Epithelial cell of proximal tubule (primary cell): ENCODE results near the gene YJEFN3. TPM values are rescaled to one million over a fixed set of nuclear protein-coding genes. Genes with fewer than 3 reads are reported as not detected.

ENCODE experiments used
- DNase-seq: peaks from one replicate; pipeline ENCODE4 v3.0.0-alpha.2; 2011; ENCODE audit warnings: low read depth
- H3K4me3 ChIP-seq: 2 replicates; pipeline ENCODE4 v1.5.1; 2011; ENCODE audit warnings: low read depth, mild to moderate bottlenecking, low read length
- CTCF ChIP-seq: conservative IDR thresholded peaks from 2 replicates; pipeline ENCODE4 v1.5.1; 2012; ENCODE audit warnings: low read depth, mild to moderate bottlenecking, low read length
- total RNA-seq: library from RNA; depleted of rRNA; stranded (reverse); fragments of >200 nt; gene quantifications from 2 replicates; pipeline ENCODE4 v1.2.3, GENCODE V29; 2015

The YJEFN3 gene
- total RNA-seq, 1 donor from 2014 or later: 0.58 TPM

- H3K4me3 ChIP-seq: no peak overlapping the region
- DNase-seq: no peak
- TF ChIP-seq CTCF: no peak
These were observed 2.2 kb downstream of the YJEFN3 start for GRCh38 chr19:19530889-19531288.

GRCh38 chr19:19531951-19532805 lies 3.5 kb downstream of the YJEFN3 start:
- H3K4me3 ChIP-seq: no peak overlapping the region
- TF ChIP-seq CTCF: peak; percentile 91
- DNase-seq: no peak

GRCh38 chr19:19532806-19533701 lies 4.3 kb downstream of the YJEFN3 start:
- no peak overlapping the region for H3K4me3 ChIP-seq
- no peak for TF ChIP-seq CTCF
- DNase-seq: no peak

- no peak for TF ChIP-seq CTCF
- DNase-seq: no peak
- no peak overlapping the region for H3K4me3 ChIP-seq
These were observed 5.1 kb downstream of the YJEFN3 start for GRCh38 chr19:19533841-19534240.

GRCh38 chr19:19534556-19535265 lies 6.0 kb downstream of the YJEFN3 start:
- H3K4me3 ChIP-seq: no peak overlapping the region
- TF ChIP-seq CTCF: no peak

GRCh38 chr19:19535311-19536191 lies 6.8 kb downstream of the YJEFN3 start:
- no peak for DNase-seq
- no peak overlapping the region for H3K4me3 ChIP-seq
- TF ChIP-seq CTCF: no peak

More at GRCh38 chr19:19534556-19535265, 6.0 kb downstream of the YJEFN3 start:
- DNase-seq: no peak
